Measurements from ENCODE around the gene GDF10. TPM values are rescaled to one million over a fixed set of nuclear protein-coding genes. Genes with fewer than 3 reads are reported as not detected.

Gene GDF10
- total RNA-seq, 1 experiment from 2014 or later: 0.20 TPM

- no peaks in the 10 kb centered on the region for H3K79me2 ChIP-seq (ENCODE audit: insufficient read depth, low read length)
- no peak overlapping the region for H4K8ac ChIP-seq (replicated peaks; ENCODE audit: insufficient read length, low read depth, low read length)
- H2BK5ac ChIP-seq (ENCODE audit: insufficient read length, low read length): no peak overlapping the region
- H3K23ac ChIP-seq (ENCODE audit: insufficient read length, low read depth, low read length): no peak overlapping the region
- no CpG with 5 or more reads among the region's 8 CpGs for WGBS (ENCODE audit: extremely low coverage, insufficient read length, low lambda C conversion rate)
- no peak overlapping the region for H2AFZ ChIP-seq (ENCODE audit: low read length)
- no peak overlapping the region for H3K56ac ChIP-seq (ENCODE audit: insufficient read length, low read depth, low read length)
- no peaks in the 10 kb centered on the region for H3K36me3 Mint-ChIP-seq (ENCODE audit: insufficient read depth in 1 of 3, low read depth in 3 of 3)
- no peak overlapping the region for H2BK120ac ChIP-seq (ENCODE audit: low read depth, low read length, poor library complexity, severe bottlenecking)
- no peak overlapping the region for H3K4me2 ChIP-seq (ENCODE audit: insufficient read depth, insufficient read length, low read length)
- no peak overlapping the region for H3T11ph ChIP-seq (ENCODE audit: low read length)
- no peak for DNase-seq
- no peak for TF ChIP-seq CTCF (conservative IDR thresholded peaks at IDR 0.05)
- no peak overlapping the region for H3K9ac ChIP-seq (ENCODE audit: extremely low read depth, insufficient read length, low read length)
- H3K79me1 ChIP-seq (ENCODE audit: insufficient read depth, low read depth, low read length, poor library complexity, severe bottlenecking): no peaks in the 10 kb centered on the region
- no peaks in the 10 kb centered on the region for H3K9me3 Mint-ChIP-seq
- H2BK15ac ChIP-seq (ENCODE audit: low read depth, low read length): no peak overlapping the region
- no peak overlapping the region for H3K18ac ChIP-seq (ENCODE audit: insufficient read length, low read depth, low read length)
- no peak overlapping the region for H2BK20ac ChIP-seq (ENCODE audit: low read depth, low read length, poor library complexity, severe bottlenecking)
- no peak overlapping the region; a peak in 1 of 5 replicates for H3K4me3 Mint-ChIP-seq
- no peak overlapping the region for H3K4ac ChIP-seq (ENCODE audit: low read depth, low read length)
- no peak overlapping the region; the same call in 1 of the 2 replicates for H3K14ac ChIP-seq (ENCODE audit: insufficient read depth, low read length)
- 0 out of 4 replicates have a peak, but pooled peaks cover 0 to 4% of the 10 kb centered on the region in 2 experiments for H3K4me1 Mint-ChIP-seq
- H3K27ac ChIP-seq (ENCODE audit: insufficient read length, low read depth, low read length): no peak overlapping the region
- no peak overlapping the region for H4K91ac ChIP-seq (ENCODE audit: insufficient read length, low read depth, low read length)
- no peaks in the 10 kb centered on the region for H3K4me1 ChIP-seq (ENCODE audit: insufficient read depth, low read length)
- no peak overlapping the region; a peak in 1 of 7 replicates for H3K27ac Mint-ChIP-seq
- no peaks in the 10 kb centered on the region for H4K20me1 ChIP-seq (ENCODE audit: control insufficient read depth, insufficient read depth, insufficient read length)
- no peak overlapping the region for H4K5ac ChIP-seq (ENCODE audit: insufficient read length, low read depth, low read length)
- H3K27me3 Mint-ChIP-seq (ENCODE audit: low read depth): peaks cover 12% of the 10 kb centered on the region
- H2BK12ac ChIP-seq (ENCODE audit: insufficient read length, low read depth, low read length): no peak overlapping the region
- no peaks in the 10 kb centered on the region for H3K23me2 ChIP-seq (ENCODE audit: insufficient read length, low read depth, low read length, poor library complexity, severe bottlenecking)
- no peaks in the 10 kb centered on the region for H3K9me3 ChIP-seq (ENCODE audit: control insufficient read depth, low read depth, low read length)
- H2AK5ac ChIP-seq (ENCODE audit: insufficient read length, low read length): no peak overlapping the region
- no peaks in the 10 kb centered on the region for H3K27me3 ChIP-seq (ENCODE audit: insufficient read depth, low read length)
Observed at GRCh38 chr10:47285381-47286115, 14.4 kb upstream of the GDF10 start.
